GM18499 (cell line): ENCODE results near the gene MARCHF9.
A peak's percentile ranks its signal among the peaks of the same experiment; 100 is the strongest.

Experiments used
- ATAC-seq: cut with Tn5 transposase; IDR thresholded peaks from one replicate; pipeline ENCODE4 v1.9.1; 2021; ENCODE audit warnings: moderate number of reproducible peaks; ENCODE audit not compliant: insufficient read depth, unreplicated experiment

The MARCHF9 gene

DNA sequence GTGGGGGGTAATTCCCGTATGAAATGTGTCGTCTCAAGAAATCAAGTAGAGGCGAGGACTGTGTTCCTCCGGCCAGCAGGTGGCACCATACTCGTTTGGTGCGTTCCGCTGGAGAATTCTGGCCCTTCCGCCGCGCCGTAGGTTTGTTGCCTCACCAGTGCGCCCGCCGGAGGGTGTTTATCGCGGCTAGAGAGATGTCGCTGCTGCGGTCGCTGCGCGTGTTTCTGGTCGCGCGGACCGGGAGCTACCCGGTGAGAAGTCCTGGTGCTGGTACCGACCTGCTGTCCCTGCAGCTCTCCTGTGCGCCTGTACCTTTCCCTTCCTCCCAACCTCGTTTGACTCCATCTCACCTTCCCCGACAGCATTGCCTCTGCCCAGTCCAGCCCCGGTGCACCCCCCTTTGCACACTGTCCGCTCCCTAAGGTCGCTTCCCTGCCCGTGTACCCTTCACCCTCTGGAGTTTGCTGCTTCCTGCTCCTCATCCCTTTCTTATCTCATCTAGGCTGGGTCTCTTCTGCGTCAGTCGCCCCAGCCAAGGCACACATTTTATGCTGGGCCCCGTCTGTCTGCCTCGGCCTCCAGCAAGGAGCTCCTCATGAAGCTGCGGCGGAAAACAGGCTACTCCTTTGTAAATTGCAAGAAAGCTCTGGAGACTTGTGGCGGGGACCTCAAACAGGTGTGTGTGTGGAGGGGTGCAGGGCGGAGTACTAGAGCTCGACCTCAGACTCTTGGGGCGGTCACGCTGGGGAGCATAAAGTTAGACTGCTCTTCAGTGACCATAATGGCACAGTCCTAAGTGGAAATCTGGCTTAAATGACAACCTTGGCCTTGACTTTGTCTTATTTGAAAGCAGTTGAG, 27.9 kb downstream of the MARCHF9 start, which contains the start of gene TSFM:
TSFM (plus strand) TSS at position 180 of the 858 bp plus-strand sequence; CDS start at position 195, 15 bp downstream.
- ATAC-seq, result peak; percentile 87

DNA sequence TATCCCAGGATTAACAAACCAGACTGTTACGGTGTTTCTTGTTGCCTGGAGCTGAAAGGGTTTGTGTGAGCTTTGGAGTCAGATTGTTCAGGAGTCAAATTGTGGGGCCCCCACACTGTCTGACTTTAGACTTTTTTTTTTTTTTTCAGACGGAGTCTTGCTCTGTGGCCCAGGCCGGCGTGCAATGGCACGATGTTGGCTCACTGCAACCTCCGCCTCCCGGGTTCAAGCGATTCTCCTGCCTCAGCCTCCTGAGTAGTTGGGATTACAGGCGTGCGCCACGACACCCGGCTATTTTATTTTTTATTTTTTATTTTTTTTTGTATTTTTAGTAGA, 28.5 kb downstream of the MARCHF9 start:
- ATAC-seq, result no peak

DNA sequence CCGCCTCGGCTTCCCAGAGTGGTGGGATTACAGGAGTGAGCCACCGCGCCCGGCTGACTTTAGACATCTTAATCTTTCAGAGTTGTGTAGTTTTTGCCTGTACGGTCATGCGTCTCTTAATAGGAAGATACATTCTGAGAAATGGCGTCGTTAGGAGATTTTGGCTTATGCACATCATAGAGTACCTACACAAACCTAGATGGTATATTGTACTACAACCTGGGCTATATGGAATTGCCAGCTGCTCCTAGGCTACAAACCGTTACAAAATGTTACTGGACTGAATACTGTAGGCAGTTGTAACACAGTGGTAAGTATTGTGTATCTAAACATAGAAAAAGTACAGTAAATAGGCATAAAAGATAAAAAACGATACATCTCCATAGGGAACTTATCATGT, 29.0 kb downstream of the MARCHF9 start:
- no peak for ATAC-seq

DNA sequence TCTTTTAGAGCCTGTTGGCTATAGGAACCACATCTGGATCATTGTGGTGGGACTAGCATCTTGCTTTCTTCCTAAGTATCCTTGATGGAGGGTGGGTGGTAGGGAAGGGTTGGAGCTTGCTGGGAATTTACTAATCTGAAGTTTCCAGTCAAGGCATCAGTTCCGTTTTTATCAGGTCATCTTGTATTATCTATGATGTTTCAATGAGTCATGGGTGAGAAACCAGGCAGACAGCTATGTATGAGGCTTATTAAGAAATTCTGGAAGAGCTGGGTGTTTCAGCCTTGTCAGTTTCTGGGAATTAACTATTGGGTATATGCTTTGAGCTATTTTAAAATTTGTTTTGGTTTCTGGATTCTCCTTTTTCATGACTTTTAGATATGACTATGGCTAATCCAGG, 39.0 kb downstream of the MARCHF9 start:
- ATAC-seq, result no peak

DNA sequence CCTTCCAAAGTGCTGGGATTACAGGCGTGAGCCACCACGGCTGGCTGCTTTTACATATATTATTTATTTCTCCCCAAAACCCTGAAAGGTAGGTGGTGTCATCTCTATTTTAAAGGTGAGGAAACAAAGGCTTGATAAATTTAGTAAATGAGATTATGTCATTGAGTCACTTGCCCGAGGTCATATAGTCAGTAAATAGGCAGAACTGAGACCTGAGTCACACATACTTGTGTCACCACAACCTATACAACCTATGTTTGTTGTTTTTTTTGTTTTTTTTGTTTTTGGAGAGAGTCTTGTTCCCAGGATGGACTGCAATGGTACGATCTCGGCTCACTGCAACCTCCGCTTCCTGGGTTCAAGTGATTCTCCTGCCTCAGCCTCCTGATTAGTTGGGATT, 40.5 kb downstream of the MARCHF9 start:
- ATAC-seq, result no peak

DNA sequence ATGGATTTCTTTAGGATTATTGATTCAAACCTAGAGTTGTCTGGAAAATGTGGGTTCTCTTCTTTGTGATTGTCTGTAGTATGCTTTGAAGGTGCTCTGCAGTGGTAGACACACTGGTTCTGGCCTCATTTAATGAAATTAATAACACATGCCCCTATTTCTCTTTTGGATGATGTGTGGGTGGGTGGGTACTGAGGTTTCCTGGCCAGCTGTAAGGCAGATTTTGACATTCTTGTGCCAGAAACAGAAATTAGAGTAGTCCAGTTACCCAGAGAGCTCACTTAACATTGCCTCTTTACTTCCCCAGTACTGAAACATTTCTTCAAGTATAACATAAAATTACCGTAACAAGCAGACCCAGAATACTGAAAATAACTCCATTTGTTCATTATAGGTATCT, 42.1 kb downstream of the MARCHF9 start:
- no peak for ATAC-seq

DNA sequence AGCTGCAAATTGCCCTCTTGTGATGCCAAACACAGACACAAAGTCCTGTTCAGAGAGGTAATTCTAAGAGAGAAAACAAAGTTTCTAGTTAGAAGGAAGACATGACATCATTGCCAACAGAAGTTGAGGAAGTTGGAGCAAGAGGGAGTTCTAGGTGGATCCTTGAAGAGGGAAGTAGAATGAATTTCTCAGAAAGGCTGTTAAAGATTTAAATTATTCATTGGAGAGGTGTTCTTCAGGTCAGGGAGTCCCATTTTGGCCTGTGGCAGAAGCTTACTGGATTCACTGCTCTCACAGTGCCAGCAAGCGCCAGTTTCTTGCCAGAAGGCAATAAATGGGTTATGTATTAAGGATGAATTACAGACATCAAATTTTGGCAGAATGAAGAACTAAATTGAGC, 43.0 kb downstream of the MARCHF9 start:
- ATAC-seq, result no peak

DNA sequence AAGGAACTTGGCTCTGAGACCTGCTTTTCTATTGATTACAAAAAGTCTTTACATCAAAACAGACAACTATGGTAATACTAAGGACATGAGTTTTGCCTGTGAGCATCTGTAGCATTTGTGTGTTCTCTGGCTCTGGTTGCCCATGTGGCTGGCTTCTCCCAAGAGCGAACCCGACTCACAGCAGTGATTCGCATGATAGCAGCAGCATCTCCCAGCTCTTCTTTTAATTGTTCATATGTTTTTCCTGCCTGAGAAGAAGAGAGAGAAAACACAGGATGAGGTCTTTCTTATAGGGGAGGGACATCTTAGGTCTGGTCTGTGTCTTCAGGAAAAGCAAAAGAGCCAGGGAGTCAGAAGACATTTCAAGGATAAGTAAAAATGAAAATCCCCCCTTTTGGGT, 46.1 kb downstream of the MARCHF9 start:
- no peak for ATAC-seq

DNA sequence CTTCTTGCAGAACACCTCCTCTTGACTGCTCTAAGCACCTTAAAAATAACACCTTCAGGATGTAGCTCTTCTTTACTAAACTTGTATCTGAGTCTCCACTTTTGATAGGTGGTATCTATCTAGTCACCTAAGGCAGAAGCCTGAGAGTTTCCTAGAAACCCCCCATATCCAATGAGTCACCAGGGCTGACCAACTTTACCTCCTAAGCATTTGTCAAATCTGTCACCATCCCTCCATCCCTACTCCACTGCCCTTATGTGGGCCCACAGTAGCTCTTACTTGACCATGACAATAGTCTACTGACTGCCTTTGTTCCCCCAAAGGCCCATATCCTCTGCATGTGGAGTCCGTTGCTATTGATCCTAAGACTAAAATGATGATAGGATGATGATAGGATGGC, 47.7 kb downstream of the MARCHF9 start:
- no peak for ATAC-seq

DNA sequence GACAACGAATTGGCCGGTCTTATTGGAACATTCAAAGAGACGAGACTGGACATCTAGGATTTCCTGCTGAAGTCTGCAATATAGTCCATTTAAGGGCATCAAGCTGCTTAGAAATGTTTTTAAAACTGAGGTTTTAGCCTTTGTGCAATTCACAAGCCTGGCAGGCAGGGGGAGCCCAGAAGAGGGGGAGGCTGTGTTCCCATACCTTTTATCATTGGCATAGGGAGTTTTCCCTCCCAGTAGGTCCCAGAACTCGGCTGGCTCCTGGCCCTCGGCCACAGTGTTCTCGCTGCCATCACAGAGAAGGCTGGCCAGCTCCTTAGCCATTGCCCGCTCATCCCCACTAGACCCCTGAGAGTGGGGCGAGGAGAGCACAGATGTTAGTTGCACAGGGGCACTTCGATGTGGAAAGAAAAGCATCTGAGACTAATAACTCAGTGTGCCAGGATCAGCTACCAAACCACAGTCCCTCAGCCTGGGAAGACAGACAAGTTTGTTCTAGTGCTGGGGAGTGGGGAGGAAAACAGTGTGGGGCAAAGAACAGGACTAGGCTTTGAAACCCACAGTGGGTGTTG, 48.5 kb downstream of the MARCHF9 start:
- ATAC-seq, result no peak

DNA sequence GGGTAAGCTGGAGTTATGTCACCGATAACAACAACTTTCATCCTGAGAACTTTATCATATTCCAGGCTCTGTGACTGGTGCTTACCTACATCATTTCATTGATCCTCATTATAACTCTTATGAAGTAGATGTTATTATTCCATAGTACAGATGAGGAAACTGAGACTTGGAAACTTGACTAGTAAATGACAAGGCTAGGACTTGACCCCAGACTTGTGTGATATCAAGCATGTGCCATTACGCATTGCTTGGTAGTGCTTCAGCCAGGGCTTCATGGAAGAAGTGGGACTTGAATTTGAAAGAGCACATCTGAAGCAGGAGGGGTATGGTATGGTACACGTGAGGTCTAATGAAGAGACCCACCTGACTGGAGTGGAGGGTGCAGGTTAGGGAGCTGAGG, 51.8 kb downstream of the MARCHF9 start:
- ATAC-seq, result no peak

DNA sequence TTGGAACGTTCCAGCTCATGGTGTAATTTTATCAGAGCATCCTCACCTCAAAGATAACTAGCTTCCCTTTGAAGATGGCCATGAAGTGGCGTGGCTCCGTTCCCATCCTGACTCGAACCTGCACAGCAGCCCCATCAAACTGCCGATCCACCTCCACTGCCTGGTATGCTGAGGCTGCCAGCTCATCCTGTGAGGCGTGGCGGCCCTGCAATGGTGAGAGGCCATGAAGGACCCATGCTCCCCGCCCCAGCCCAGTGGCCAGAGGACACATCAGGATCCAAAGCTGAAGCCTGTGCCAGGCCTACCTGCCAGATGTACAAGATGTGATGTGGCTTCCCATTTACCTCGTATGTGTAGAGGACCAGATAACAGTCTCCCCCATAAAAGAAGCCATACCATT, 52.4 kb downstream of the MARCHF9 start:
- ATAC-seq, result no peak

DNA sequence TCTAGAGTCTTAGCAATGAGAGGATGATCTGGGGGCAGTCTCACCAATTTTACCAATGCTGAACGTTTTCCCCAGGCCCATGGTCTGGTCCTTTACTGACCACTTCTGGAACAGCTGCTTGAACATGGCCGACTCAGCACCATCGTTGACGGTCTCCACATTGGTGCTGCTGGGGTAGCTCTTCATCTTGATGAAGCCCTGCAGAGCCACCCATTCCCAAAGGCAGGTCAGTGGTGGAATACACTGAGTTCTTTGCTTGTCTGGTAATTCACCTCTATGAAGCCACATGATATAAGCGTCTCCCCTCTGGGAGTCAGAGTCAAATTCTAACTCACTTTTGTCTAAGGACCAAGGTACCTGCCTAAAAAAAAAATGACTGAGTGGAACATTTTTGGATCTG, 53.4 kb downstream of the MARCHF9 start:
- no peak for ATAC-seq

DNA sequence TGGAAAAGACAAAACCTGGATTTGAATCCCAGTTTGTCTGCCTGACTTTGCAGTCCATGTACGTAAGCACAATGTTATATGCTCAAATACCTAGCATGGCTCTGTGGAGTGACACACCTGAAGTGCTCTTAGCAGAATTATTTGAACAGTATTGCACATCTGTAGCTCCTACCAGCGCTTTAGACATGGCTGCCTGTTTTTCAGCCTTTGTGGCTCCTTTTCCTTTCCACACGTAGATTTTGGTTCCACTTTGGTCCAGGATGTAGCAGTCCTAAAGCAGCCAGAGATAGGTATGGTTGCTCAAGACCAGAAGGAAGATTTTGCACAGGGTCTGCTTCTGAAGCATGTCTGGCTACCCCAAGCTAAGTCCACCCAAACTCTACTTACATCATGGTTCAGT, 54.5 kb downstream of the MARCHF9 start:
- no peak for ATAC-seq
